GF-D8 (cell line): ENCODE measurements around the gene OR7C2.
"Not testable (repeated sequence)": the region's sequence is repeated elsewhere in the genome, so short reads cannot be mapped to it uniquely, and the experiment has no call there.

Experiments
- DNase-seq: peaks from one replicate; lab custom pipeline; 2025; lab: John Stamatoyannopoulos, UW

The OR7C2 gene

DNA sequence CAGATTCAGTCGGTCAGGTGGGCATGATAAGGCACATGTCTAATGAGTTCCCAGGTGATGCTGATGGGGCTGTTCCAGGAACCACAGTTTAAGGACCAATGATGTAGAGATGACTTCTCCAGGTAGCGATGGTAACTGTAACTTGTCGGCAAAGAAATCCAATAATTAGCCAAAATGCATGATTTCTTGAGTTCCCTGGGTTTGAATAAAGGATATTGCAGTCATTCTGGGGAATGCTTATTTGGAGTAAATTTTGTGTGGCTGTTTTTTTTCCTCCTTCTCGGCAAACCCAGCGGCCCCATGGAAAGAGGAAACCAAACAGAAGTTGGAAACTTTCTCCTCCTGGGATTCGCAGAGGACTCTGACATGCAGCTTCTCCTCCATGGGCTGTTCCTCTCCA is at the start of gene OR7C2:
Gene OR7C2 (plus strand): TSS at position 301 of the 400 bp plus-strand sequence. CDS start 0 bp downstream, at position 301.
- no peak for DNase-seq

DNA sequence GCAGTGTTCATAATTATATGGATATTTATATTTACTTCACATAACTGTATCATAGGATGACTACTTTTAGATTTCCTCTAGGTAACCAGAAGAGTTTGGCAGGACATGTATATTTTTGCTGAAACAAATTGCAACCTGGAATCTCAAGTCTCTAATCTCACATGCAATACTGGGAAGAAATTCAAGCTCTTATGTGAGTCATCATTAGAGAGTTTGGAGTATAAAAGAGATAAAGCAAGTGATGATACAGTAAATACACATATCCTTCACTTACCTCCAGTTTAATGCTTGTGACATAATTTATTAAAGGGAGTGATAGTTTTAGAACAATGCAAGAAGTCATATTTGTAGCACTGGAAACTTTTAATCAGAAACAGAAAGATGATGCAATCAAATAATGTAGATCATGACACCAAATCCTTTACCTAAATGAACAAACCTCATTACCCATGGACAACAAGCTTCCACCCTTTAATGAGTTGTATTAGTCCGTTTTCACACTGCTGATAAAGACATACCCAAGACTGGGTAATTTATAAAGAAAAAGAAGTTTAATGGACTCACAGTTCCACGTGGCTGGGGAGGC is 39.5 kb upstream of the OR7C2 start:
- DNase-seq, result no peak

- no peak for DNase-seq
Observed at GRCh38 chr19:14906711-14907110, 34.6 kb upstream of the OR7C2 start.

DNA sequence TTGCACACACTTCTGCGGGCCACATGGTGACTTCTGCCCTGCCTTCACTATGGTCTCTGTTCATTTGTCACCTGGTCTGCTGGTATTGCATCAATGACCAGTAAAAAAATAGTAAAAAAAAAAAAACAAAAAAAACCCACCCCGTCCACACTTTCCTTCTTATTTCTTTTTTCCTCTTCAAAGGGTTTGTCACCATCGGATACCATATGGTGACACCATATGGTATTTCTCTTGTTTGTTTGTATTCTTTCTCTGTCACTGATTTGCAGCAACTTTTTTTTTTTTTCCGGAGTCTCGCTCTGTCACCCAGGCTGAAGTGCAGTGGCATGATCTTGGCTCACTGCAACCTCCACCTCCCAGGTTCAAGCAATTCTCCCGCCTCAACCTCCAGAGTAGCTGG is 26.2 kb upstream of the OR7C2 start:
- DNase-seq, result no peak

- no peak for DNase-seq
Observed at GRCh38 chr19:14916848-14917247, 24.4 kb upstream of the OR7C2 start.

GRCh38 chr19:14933506-14933905 is 7.8 kb upstream of the OR7C2 start:
- DNase-seq, result no peak

- DNase-seq, result no peak
Observed at GRCh38 chr19:14940266-14940665, 1.0 kb upstream of the OR7C2 start.

GRCh38 chr19:14943601-14944000 is 2.3 kb downstream of the OR7C2 start:
- no peak for DNase-seq

DNA sequence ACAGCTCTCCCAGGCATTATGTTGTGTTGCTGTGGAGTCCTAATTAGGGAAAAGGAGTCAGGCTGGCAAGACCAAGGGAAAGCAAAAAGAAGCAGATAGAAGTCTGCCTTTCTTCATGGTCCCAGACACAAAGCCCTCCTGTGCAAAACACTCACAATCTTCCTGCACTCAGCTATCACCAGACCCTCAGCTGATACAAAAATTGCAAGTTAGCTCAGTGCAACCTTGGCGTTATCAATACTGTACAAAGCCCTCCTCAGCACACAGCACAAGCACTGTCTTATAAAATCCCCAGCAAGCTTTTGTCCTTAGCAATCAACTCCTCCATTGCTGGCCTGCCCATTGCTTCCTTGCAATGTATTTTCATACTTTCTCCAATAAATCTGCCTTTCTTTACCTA is 3.2 kb downstream of the OR7C2 start:
- no peak for DNase-seq

GRCh38 chr19:14949413-14949812 is 8.1 kb downstream of the OR7C2 start:
- not testable (repeated sequence) for DNase-seq

DNA sequence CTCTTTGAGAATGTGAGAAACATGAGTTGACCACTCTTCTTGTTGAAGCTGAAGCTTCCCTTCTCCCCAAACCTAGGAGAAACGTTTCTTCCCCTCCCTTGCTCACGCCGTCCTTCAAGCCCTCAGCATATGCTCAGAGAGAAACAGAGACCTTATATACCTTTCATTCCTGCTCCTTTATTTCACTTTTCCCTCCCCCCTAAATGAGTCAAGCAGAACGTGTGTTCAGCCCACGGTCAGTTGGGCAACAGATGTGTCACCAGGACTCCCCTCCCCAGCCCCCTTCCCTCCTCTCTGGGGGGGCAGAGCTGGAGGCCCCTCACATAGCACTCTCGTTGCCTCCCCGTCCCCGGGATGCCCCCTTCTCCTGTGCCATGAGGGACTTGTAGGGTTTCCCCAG is 8.6 kb downstream of the OR7C2 start:
- no peak for DNase-seq

GRCh38 chr19:14950421-14950820 is 9.1 kb downstream of the OR7C2 start:
- DNase-seq, result no peak

DNA sequence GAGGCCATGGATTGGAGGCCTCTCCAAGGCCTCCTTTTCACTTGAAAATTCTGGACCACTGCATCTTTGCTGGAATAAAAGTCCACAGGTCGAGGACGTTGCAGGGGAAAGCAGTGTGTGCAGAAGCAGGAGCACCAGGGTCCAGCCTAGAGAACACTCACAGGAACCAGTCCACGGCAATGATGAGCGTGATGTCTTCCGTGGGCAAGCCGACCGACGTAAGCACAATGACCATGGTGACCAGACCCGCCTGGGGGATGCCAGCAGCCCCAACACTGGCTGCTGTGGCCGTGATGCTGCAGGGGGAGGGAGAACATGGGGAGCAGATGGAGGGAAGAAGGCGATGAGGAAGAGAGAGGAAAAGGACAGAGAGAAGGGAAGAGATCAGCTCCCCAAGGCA is 11.5 kb downstream of the OR7C2 start:
- no peak for DNase-seq

DNA sequence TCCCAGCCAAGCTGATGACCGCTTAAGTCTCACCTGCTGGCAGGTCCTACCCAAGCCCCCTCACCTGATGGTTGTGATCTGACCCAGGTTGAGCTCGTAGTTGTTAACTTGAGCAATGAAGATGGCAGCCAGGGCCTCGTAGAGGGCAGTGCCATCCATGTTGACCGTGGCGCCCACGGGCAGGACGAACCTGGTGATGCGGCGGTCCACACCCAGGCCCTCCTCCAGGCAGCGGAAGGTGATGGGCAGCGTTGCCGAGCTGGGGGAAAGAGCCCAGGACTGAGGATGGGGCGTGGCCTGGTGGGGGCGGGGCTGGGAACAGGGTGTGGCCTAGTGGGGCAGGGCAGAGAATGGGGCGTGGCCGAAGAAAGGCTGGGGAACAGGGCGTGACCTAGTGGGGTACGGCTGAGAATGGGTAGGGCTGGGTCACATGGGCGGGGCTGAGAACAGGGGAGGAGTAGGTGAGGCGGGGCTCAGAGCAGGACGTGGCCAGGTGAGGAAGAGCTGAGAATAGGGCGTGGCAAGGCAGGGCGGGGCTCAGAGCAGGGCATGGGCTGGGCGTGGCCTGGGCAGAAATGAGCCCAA is 12.9 kb downstream of the OR7C2 start:
- DNase-seq, result no peak

GRCh38 chr19:14957464-14957863 is 16.2 kb downstream of the OR7C2 start:
- no peak for DNase-seq

- no peak for DNase-seq
Observed at GRCh38 chr19:14959263-14959662, 18.0 kb downstream of the OR7C2 start.

GRCh38 chr19:14961956-14962685 is 20.8 kb downstream of the OR7C2 start:
- DNase-seq, result no peak

GRCh38 chr19:14968247-14968646 is 27.0 kb downstream of the OR7C2 start:
- DNase-seq, result no peak

DNA sequence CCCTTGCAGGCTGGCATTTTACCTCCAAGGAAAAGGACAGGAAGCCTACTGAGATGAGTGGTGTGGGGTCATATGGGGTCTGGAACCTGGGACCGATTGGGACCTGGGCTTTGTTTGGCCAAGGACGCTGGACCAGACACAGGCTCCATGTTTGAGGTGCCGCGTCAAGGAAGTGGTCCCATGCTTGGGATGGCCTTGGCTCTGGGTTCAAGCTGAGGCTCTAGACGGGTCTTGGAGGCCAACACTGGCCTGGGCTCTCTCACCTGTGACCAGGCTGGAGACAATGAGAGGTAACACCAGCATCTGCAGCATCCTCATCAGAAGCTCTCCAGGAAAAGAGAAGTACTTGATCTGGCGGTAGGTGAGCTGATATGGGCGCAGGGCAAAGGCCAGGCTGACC is 30.2 kb downstream of the OR7C2 start:
- DNase-seq, result no peak

DNA sequence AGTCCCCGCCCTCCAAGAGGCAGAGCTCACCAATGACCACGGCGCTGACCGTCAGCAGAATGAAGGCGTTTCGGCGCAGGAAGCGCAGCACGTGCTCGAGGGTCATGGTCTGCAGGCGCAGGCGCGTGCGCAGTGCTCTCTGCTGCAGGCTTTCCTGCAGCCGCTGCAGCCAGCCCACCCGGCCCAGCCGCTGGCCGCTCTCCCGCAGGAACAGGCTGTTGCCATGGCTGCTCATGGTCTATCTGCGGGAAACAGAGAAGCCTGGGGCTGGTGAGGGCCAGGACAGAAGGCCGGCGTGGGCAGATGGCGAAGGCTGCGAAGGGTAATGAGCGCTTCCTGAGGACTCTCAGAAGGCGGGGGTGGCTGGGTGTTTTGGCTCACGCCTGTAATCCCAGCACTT is 31.4 kb downstream of the OR7C2 start:
- DNase-seq, result no peak

- no peak for DNase-seq
Observed at GRCh38 chr19:14974488-14974887, 33.2 kb downstream of the OR7C2 start.

DNA sequence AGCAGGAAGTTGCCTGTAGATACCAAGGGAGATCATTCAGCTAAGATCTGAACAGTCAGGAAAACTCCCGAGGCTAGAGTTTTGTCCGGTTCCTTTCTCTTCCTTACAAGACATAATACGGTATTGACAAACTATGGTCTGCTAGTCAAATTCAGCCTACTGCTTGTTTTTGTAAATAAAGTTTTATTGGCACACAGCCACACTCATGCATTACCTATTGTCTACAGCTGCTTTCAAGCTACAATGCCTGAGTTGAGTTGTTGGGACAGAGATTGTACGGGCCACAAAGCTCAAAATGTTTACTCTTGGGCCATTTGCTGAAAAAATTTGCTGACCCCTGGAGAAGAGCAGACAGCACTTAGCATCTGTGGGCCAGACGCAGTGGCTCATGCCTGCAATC is 35.8 kb downstream of the OR7C2 start:
- no peak for DNase-seq

DNA sequence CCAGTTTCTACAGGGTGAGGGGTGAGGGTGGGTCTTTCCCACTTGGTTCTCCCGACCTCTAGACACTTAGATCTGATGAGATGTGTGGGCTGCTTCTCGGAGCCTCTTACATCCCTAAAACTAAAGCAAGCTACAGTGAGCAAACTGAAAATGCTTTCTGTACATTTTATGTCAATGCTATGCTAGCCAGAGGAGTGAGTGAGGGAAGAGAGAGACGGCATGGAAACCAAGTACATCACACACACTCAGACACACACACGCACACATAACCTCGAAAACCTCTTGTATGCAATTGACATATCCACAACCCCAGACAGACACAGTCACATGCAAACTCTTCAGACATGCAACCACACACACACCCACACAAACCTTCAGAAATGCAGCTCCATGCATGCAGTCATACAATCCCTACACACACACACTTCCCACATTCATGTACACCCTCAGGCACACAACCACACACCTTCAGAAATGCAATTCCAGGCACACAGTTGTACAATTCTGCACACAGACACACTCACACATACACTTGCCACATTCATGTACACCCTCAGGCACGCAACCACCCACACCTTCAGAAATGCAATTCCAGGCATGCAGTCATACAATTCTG is 37.0 kb downstream of the OR7C2 start:
- no peak for DNase-seq
